ENCODE results near the gene PIP. TPM values are rescaled to one million over a fixed set of nuclear protein-coding genes. Genes with fewer than 3 reads are reported as not detected.
"Not testable (repeated sequence)": the region's sequence is repeated elsewhere in the genome, so short reads cannot be mapped to it uniquely, and the experiment has no call there.

Gene PIP
- polyA plus RNA-seq, 1 donor: not detected

DNA sequence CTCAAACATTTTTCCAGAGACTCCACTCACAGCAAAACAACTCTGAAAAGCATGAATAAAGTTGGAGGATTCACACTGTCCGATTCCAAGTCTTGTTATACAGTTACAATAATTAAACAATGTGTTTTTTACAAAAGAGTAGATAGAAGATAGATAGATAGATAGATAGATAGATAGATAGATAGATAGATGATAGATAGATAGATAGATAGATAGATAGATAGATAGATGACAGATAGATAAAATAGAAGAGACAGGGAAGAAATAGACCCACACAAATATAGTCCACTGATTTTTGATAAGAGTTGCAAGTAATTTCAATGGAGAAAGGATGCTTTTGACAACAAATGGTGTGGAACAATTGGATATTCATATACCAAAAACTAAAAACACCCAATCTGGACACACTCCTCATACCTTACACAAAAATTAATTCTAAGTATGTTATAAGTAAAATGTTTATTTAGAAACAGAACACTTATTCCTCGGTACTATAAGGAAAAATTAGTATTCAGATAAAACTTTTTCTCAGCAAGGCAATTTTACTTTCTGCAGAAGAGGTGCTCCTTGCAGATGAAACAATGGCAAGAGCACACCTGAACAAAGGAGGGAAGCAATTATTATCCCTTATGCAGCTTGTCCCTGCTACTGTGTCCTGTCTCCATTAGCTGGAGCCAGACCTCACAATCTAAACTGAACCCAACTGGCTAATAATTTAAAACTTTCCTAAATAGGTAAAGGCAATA, 45.7 kb downstream of the PIP start:
- no peak for DNase-seq

DNA sequence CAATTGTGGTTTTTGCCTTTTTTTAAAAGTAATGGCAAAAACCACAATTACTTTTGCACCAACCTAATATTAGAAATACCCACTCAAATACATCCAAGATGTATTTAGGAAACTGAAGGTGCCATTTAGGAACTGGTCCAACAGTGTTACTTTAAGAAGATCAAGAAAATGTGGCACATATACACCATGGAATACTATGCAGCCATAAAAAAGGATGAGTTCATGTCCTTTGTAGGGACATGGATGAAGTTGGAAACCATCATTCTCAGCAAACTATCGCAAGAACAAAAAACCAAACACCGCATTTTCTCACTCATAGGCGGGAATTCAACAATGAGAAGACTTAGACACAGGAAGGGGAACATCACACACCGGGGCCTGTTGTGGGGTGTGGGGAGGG, 48.9 kb downstream of the PIP start:
- DNase-seq: not testable (repeated sequence)

DNA sequence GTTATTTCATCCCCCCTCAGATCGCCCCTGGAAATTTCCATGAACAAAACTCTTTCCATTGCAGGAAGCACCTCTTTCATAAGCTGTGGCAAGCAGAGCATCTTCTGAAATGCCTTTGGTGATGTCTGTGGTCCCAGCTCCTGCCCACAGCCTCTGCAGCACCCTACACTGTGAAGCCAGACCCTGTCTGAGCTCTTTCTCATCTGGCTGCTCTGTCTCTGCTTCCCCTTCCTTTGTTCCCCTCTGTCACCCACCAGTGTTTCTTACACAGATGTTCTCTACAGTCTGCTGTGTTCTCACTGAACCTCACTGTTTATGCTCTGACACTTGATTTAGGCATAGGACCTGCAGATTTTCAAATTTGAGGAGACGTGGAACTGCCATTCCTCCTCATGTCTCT, 49.5 kb downstream of the PIP start:
- no peak for DNase-seq

DNA sequence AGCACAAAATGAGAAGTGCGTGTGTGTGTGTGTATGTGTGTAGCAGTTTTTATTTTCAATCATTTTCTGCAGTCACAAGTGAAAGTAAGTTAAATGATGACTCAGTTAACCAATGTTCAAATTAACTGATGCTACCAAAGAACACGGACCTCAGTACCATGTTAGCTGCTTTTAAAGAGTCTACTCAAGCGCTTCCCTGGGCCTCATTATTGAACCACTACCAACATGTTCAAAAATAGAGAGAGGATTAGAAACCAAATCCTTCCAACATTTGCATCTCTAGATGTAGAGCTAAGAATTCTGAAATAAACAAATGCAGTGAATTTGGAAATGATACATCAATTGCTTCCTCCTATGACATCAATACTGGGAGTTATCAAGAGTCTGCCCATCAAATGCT, 51.1 kb downstream of the PIP start, which contains the start of gene TAS2R39:
TSS of gene TAS2R39 (plus strand) at position 396 of the 400 bp plus-strand sequence. CDS start at position 396, 0 bp downstream.
- no peak for DNase-seq

DNA sequence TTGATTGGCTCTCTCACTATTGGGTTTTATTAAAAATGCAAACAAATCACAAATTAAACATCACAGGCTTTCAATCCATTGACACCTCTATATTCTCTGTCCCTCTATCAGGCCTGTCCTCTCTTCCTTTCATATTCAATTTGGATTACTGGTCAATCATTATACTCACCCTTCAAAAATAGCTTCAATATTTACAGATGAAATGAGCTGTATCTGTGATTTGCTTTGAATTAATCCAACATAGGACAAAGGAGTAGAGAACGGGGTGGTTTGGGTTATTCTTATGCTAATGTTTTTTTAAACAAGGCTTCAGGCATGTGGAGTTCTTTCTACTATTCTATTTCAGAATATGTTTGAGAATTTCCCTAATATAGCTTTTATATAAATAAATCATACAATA, 53.7 kb downstream of the PIP start:
- DNase-seq: no peak

DNA sequence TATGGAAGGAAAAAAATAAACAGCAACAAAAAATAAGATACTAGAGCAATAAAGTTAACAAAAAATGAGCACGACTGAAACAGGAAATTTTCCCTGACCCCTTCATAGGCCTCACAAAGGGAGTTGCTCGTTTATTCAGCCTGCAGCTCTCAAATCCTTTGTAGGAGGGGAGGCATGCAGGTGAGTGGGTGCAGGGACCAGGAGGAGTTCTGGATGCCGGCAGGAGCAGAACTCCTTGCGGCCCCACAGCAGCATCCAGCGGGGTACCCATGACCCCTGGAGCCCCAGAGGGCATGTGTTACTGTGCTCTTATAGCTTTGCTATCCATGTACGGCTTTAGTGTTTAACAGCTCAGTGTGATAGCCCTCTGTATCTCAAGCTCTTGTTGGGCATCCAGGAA, 57.1 kb downstream of the PIP start:
- DNase-seq: no peak

Other genes starting within 250 kb of the PIP start
- 12.3 TPM for gene TRPV6, start 246.3 kb upstream of the PIP start, polyA plus RNA-seq (ENCODE audit: insufficient read length)
- gene TRPV5, start 198.3 kb upstream of the PIP start, polyA plus RNA-seq (ENCODE audit: insufficient read length): 1.5 TPM
- gene LLCFC1, start 192.6 kb upstream of the PIP start, polyA plus RNA-seq (ENCODE audit: insufficient read length): 1.5 TPM
- 3.8 TPM for gene KEL, start 169.7 kb upstream of the PIP start, polyA plus RNA-seq (ENCODE audit: insufficient read length)
- gene OR9A2, start 104.9 kb upstream of the PIP start, polyA plus RNA-seq (ENCODE audit: insufficient read length): not detected
- gene OR6V1, start 79.7 kb upstream of the PIP start, polyA plus RNA-seq (ENCODE audit: insufficient read length): not detected
- gene TAS2R39, start 51.3 kb downstream of the PIP start, polyA plus RNA-seq (ENCODE audit: insufficient read length): not detected
- gene TAS2R40, start 90.0 kb downstream of the PIP start, polyA plus RNA-seq (ENCODE audit: insufficient read length): not detected
- 199 TPM for gene GSTK1, start 131.4 kb downstream of the PIP start, polyA plus RNA-seq (ENCODE audit: insufficient read length)
- 55.7 TPM for gene TMEM139, start 152.9 kb downstream of the PIP start, polyA plus RNA-seq (ENCODE audit: insufficient read length)
- gene CASP2, start 156.3 kb downstream of the PIP start, polyA plus RNA-seq (ENCODE audit: insufficient read length): 69.9 TPM
- 0.35 TPM for gene CLCN1, start 184.0 kb downstream of the PIP start, polyA plus RNA-seq (ENCODE audit: insufficient read length)
- 2.1 TPM for gene FAM131B, start 230.6 kb downstream of the PIP start, polyA plus RNA-seq (ENCODE audit: insufficient read length)
- 63.9 TPM for gene ZYX, start 249.3 kb downstream of the PIP start, polyA plus RNA-seq (ENCODE audit: insufficient read length)

Data from left kidney (tissue), 2 donors.